HS-27A (cell line): ENCODE results near the gene CHMP1B.

Experiments
- DNase-seq: peaks from one replicate; pipeline ENCODE4 v3.0.0-alpha.2; 2012; ENCODE audit warnings: low read depth, missing footprints

The CHMP1B gene

GRCh38 chr18:11851146-11851805 is at the start of gene CHMP1B:
Gene CHMP1B (plus strand): TSS chr18:11851413. CDS start chr18:11851512, 99 bp downstream.
- peak; percentile 91 for DNase-seq

- no peak for DNase-seq
These were observed 49.6 kb upstream of the CHMP1B start for GRCh38 chr18:11801573-11801972.

- no peak for DNase-seq
These were observed 49.1 kb upstream of the CHMP1B start for GRCh38 chr18:11802158-11802557.

GRCh38 chr18:11802586-11802985 is 48.6 kb upstream of the CHMP1B start:
- no peak for DNase-seq

- no peak for DNase-seq
These were observed 44.0 kb upstream of the CHMP1B start for GRCh38 chr18:11807233-11807632.

GRCh38 chr18:11808001-11808855 is 43.0 kb upstream of the CHMP1B start:
- peak; percentile 63 for DNase-seq

- DNase-seq = no peak
These were observed 41.3 kb upstream of the CHMP1B start for GRCh38 chr18:11809895-11810294.

- no peak for DNase-seq
These were observed 40.8 kb upstream of the CHMP1B start for GRCh38 chr18:11810379-11810778.

GRCh38 chr18:11811009-11811408 is 40.2 kb upstream of the CHMP1B start:
- DNase-seq = no peak

- no peak for DNase-seq
These were observed 34.0 kb upstream of the CHMP1B start for GRCh38 chr18:11817229-11817628.

GRCh38 chr18:11818486-11819203 is 32.6 kb upstream of the CHMP1B start:
- DNase-seq = no peak

GRCh38 chr18:11819938-11820337 is 31.3 kb upstream of the CHMP1B start:
- DNase-seq = no peak

- DNase-seq = no peak
These were observed 30.5 kb upstream of the CHMP1B start for GRCh38 chr18:11820697-11821096.

- no peak for DNase-seq
These were observed 30.0 kb upstream of the CHMP1B start for GRCh38 chr18:11821208-11821607.

GRCh38 chr18:11821643-11822237 is 29.5 kb upstream of the CHMP1B start:
- no peak for DNase-seq

- no peak for DNase-seq
These were observed 27.7 kb upstream of the CHMP1B start for GRCh38 chr18:11823545-11823944.

- DNase-seq = no peak
These were observed 24.4 kb upstream of the CHMP1B start for GRCh38 chr18:11826836-11827235.

GRCh38 chr18:11828786-11829432 is 22.3 kb upstream of the CHMP1B start:
- DNase-seq = no peak

GRCh38 chr18:11830585-11830984 is 20.6 kb upstream of the CHMP1B start:
- DNase-seq = no peak

- no peak for DNase-seq
These were observed 19.3 kb upstream of the CHMP1B start for GRCh38 chr18:11831921-11832320.

- DNase-seq = no peak
These were observed 16.4 kb upstream of the CHMP1B start for GRCh38 chr18:11834772-11835171.

- no peak for DNase-seq
These were observed 11.7 kb upstream of the CHMP1B start for GRCh38 chr18:11839556-11839955.
